Fibroblast of the aortic adventitia (primary cell): ENCODE data around the gene PCYOX1L. TPM values are rescaled to one million over a fixed set of nuclear protein-coding genes. Genes with fewer than 3 reads are reported as not detected.

Source experiments
- DNase-seq: peaks from one replicate; pipeline ENCODE4 v3.0.0-alpha.2; 2010; ENCODE audit warnings: low read depth
- H3K4me3 ChIP-seq: 2 replicates; pipeline ENCODE4 v1.5.1; 2011; ENCODE audit warnings: low read depth, mild to moderate bottlenecking, control low read depth, low read length, moderate library complexity
- CTCF ChIP-seq: IDR thresholded peaks from 2 replicates; pipeline ENCODE4 v1.5.1; 2011; ENCODE audit warnings: mild to moderate bottlenecking, low read length, control low read depth, inconsistent platforms; ENCODE audit not compliant: insufficient read depth
- total RNA-seq: library from RNA; depleted of rRNA; stranded (reverse); fragments of >200 nt; gene quantifications from 2 replicates; pipeline ENCODE4 v1.2.3, GENCODE V29; 2012; ENCODE audit warnings: low replicate concordance

The PCYOX1L gene
- total RNA-seq, 1 donor, result 6.4 TPM

DNA sequence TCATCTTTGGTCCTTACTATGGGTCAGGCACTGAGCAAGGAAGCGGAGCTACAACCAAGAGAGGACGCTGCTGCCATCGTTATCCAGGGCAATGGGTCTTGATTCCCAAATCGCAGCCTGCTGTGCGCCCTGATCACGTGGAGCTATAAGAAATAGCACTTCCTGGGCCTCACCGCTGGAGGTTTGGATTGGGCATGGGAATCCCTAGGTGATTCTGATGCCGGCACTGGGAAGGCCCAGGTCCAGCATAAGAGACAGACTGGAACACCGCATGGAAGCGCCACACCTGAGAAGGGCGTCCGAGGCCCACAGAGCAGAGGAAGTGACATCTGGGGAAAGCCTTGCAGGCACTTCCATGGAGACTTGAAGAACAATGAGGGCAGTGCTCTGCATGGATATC lies 18.3 kb downstream of the PCYOX1L start:
- H3K4me3 ChIP-seq, result no peak overlapping the region
- TF ChIP-seq CTCF, result no peak
- no peak for DNase-seq

DNA sequence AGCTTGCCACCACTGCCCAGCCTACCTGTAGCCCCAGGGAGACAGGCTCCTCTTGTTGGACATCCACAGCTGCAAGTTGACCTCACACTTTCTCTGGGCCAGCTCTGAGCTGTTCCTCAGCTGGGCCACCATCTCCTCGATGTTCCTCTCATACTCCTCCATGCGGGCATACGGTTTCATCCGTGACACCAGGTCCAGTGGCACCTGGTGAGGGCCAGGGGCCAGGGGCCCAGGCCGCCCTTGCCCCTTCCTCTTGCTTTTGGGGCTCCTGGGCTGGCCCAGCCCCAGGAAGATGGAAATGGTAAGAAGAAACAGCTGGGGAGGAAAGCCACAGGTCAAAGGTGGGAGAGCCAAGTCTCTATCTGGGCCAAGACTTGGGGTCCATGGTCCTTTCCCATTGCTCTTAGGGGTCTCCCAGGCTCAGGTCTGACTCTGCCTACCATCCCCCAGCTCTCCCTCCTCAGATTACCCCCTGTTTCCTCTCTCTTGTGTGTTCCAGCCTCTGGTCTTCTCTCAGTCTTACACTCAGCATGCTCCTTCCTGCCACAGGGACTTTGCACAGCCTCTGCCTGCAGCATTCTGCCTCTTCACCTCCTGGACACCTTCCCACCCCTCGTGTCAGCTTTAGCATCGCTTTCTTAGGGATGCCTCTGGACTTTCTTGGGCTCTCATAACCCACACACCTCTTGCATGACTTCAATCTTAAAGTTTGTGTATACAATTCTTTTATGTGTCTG lies 19.0 kb downstream of the PCYOX1L start:
- no peak for TF ChIP-seq CTCF
- no peak for DNase-seq
- no peak overlapping the region for H3K4me3 ChIP-seq

- no peak for TF ChIP-seq CTCF
- no peak for DNase-seq
- H3K4me3 ChIP-seq, result no peak overlapping the region
Measured at GRCh38 chr5:149378241-149378820, 20.5 kb downstream of the PCYOX1L start.

DNA sequence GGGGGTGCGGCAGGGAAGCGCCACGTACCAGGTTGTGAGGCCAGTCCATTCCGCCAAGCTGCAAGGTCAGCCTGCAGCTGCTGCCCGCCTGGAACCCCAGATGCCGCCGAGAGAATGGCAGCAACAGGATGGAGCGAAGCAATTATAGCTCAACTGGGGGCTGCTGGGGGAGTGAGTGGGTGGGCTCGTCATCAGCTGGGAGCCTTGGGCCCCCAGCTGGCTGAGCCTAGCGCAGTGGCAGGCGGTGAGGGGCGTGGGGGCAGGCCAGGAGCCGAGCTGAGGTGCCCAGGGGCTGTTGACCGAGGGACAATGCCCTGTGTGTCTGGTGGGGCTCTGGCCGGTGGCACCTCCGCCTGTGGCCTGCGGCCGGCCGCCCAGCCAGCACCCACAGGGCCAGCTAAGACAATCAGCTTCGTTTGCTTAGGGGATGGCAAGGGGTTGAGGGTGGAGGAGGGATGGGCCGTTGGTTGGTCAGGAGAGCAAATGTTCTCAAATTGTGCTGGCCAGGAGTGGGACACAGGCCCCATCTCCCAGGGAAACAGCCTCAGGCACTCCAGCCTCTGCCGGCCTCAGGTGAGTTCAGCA lies 21.4 kb downstream of the PCYOX1L start, which contains the start of gene IL17B:
Gene IL17B (minus strand): TSS at position 116 of the 585 bp plus-strand sequence. CDS start 67 bp downstream, at position 49.
- H3K4me3 ChIP-seq, result no peak within 1 kb of the TSS
- TF ChIP-seq CTCF, result no peak
- no peak for DNase-seq

DNA sequence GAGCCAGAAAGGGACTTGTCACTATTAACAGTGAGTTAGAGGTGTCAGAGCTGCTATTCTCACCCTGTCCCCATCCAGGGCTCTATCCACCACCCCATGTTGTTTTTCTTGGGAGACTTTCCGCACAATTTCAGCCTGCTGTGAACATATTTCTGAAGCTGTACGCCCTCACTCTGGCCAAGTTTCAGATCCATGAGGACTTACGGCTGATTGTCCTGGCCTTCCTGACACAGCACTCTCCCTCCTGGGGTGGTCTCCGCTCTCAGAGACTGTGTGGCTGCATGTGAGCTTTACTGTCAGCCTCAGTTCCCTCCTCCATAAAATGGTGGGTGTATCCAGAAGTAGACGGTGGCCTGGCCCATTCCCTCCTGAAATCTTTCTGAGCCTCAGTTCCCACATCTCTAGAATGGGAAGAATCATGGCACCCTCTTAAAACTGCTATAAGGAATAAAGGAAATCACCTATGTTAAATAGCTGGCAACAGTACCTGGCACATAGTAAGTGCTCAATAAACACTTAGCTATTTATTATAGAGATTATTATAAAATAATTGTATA lies 22.1 kb downstream of the PCYOX1L start:
- TF ChIP-seq CTCF, result no peak
- H3K4me3 ChIP-seq, result no peak overlapping the region
- DNase-seq, result no peak

DNA sequence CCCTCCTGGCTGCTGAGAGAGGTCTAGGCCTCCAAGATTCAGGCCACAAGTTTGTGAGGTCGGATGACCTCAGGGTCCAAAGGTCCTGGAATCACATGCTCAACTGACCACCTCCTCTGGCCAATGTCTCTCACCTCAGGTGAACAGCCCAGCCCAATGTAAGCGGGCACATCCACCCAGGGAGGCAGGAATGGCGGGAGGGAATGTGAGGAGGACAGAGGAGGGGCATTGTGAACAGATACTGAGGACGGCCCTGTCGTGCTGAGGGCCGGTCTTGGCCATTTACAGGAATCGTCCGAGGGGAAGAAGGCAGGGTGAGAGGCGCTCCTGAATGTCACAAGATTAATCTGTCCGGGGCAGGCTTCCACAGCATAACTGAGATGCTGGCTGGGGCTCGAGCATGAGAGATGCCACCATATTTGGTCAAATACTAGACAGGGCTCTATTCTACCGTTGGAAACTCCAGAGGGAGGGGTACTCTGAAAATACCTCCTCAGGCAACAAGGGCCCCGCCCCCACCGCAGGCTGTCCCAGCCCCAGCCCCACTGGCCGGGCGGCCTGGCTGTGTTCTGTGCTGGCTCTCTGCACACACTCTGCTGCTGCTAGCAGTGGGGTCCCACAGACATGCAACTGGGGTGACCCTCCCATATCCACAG lies 22.7 kb downstream of the PCYOX1L start:
- no peak overlapping the region for H3K4me3 ChIP-seq
- no peak for TF ChIP-seq CTCF
- no peak for DNase-seq
